Lung (tissue), 12 donors: ENCODE results near the gene CDH24. TPM values are rescaled to one million over a fixed set of nuclear protein-coding genes. Genes with fewer than 3 reads are reported as not detected.

Experiments used
- ATAC-seq: fragments of 200-7000 bp; cut with Tn5 transposase; one replicate; pipeline ENCODE4 v1.9.1; 2020; ENCODE audit warnings: moderate number of reproducible peaks; ENCODE audit not compliant: insufficient read depth, low FRiP score
- DNase-seq, 3 donors: peaks; one replicate each; pipeline ENCODE4 v3.0.0-alpha.2; 2013 to 2017
- H3K27ac ChIP-seq, 2 donors: one replicate each; pipeline ENCODE4 v1.5.1; 2013; ENCODE audit warnings: mild to moderate bottlenecking in 2 of 2, moderate library complexity in 2 of 2, control low read depth in 1 of 2, inconsistent platforms in 1 of 2, low read depth in 1 of 2, low read length in 1 of 2
- H3K27me3 ChIP-seq, 3 donors: one replicate each; pipeline ENCODE4 v1.5.1; 2013; ENCODE audit warnings: low read length in 2 of 3; ENCODE audit not compliant: control insufficient read depth in 3 of 3, insufficient read depth in 3 of 3
- H3K36me3 ChIP-seq, 4 donors: one replicate each; pipeline ENCODE4 v1.5.1; 2013; ENCODE audit warnings: low read length in 4 of 4, mild to moderate bottlenecking in 1 of 4, moderate library complexity in 1 of 4; ENCODE audit not compliant: control insufficient read depth in 4 of 4, insufficient read depth in 4 of 4
- H3K4me1 ChIP-seq, 5 donors: one replicate each; pipeline ENCODE4 v1.5.1; 2013; ENCODE audit warnings: low read length in 5 of 5, mild to moderate bottlenecking in 2 of 5, moderate library complexity in 1 of 5; ENCODE audit not compliant: control insufficient read depth in 5 of 5, insufficient read depth in 5 of 5
- H3K4me3 ChIP-seq: one replicate; pipeline ENCODE4 v1.5.1; 2013; ENCODE audit warnings: mild to moderate bottlenecking, control low read depth, moderate library complexity
- H3K9ac ChIP-seq, 2 donors: one replicate each; pipeline ENCODE4 v1.5.1; 2013; ENCODE audit warnings: low read length in 2 of 2, control low read depth in 1 of 2; ENCODE audit not compliant: insufficient read depth in 1 of 2
- H3K9me3 ChIP-seq, 4 donors: one replicate each; pipeline ENCODE4 v1.5.1; 2013; ENCODE audit warnings: low read length in 3 of 4, mild to moderate bottlenecking in 1 of 4, moderate library complexity in 1 of 4; ENCODE audit not compliant: control insufficient read depth in 4 of 4, insufficient read depth in 3 of 4
- WGBS, 2 donors: extraction: QIAGEN DNeasy Blood & Tissue Kit; methylation state at CpG; one replicate each; pipeline ENCODE4 v1.1.7; 2013; 5-methylcytosine and 5-hydroxymethylcytosine counted together
- polyA plus RNA-seq, 2 donors: library from polyadenylated mRNA; stranded (reverse); fragments of 200-250 nt; gene quantifications; one replicate each; pipeline ENCODE4 v1.2.1, GENCODE V29; 2013
- total RNA-seq, 2 donors: library from RNA; depleted of rRNA in 1 of 2; stranded (reverse); fragments of >200 nt in 1 of 2; gene quantifications; one replicate each; pipeline ENCODE4 v1.2.1, GENCODE V29; 2014 to 2021
- TF ChIP-seq, protein P1 (sequence below): IDR thresholded peaks from 2 replicates; pipeline ENCODE4 v1.5.1; 2012; ENCODE audit warnings: mild to moderate bottlenecking; ENCODE audit errors: control extremely low read depth, extremely low read depth
- donor health status: control.
- donor health status: control.
- donor health status: Bipolar disorder and iron deficiency.
- donor health status: healthy.
- donor health status: DM: yes; HTN: yes; CAD: no.

Gene CDH24
- total and polyA plus RNA-seq, 4 donors, result 2.0 to 4.8 (median 4.4) TPM

DNA sequence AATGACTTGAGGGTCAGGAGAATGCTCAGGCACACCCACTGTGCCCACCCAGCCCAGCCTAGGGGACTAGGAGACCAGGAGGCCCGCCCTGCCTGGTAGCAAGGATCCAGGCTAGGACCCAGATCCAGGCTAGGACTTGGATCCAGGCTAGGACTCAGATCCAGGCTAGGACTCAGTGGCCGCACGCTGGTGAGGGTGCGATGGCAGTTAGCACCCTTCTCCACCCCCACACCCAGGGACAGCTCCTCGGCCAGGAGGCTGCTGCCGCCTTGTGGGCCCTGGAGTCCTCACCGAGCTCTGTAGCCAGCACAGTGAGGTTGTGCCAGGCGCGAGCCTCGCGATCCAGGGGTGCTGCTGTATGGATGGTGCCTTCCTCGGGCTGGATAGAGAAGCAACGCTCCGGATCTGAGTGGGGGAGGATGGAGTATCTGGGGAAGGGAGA, 5.1 kb downstream of the CDH24 start:
- TF ChIP-seq, protein P1, sequence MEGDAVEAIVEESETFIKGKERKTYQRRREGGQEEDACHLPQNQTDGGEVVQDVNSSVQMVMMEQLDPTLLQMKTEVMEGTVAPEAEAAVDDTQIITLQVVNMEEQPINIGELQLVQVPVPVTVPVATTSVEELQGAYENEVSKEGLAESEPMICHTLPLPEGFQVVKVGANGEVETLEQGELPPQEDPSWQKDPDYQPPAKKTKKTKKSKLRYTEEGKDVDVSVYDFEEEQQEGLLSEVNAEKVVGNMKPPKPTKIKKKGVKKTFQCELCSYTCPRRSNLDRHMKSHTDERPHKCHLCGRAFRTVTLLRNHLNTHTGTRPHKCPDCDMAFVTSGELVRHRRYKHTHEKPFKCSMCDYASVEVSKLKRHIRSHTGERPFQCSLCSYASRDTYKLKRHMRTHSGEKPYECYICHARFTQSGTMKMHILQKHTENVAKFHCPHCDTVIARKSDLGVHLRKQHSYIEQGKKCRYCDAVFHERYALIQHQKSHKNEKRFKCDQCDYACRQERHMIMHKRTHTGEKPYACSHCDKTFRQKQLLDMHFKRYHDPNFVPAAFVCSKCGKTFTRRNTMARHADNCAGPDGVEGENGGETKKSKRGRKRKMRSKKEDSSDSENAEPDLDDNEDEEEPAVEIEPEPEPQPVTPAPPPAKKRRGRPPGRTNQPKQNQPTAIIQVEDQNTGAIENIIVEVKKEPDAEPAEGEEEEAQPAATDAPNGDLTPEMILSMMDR, result no peak
- Histone ChIP-seq H3K9me3 (no peaks in the 10 kb centered on the region), H3K4me3 (no peak overlapping the region), H3K9ac (no peak overlapping the region), H3K36me3 (peaks cover 0 to 6% (median under 1%) of the 10 kb centered on the region in 4 donors), H3K27ac (no peak overlapping the region), H3K27me3 (no peaks in the 10 kb centered on the region), H3K4me1 (peaks cover 0 to 22% (median 0%) of the 10 kb centered on the region in 5 donors)
- ATAC-seq, result no peak
- 79 to 87% methylated on average over 14 of the region's 14 CpGs for WGBS, 2 donors
- DNase-seq, result no peak

GRCh38 chr14:23051141-23052057, 5.9 kb downstream of the CDH24 start:
- DNase-seq (no peak), ATAC-seq (no peak)
- WGBS, 2 donors, result 86 to 87% methylated on average over 5 of the region's 5 CpGs
- peaks cover 0 to 6% (median under 1%) of the 10 kb centered on the region in 4 donors for H3K36me3 ChIP-seq
- no peaks in the 10 kb centered on the region for H3K9me3 ChIP-seq
- H3K4me3 ChIP-seq, result no peak overlapping the region
- no peak overlapping the region for H3K9ac ChIP-seq
- TF ChIP-seq, protein P1, result no peak
- no peak overlapping the region for H3K27ac ChIP-seq
- no peaks in the 10 kb centered on the region for H3K27me3 ChIP-seq
- peaks cover 0 to 19% (median 0%) of the 10 kb centered on the region in 5 donors for H3K4me1 ChIP-seq

DNA sequence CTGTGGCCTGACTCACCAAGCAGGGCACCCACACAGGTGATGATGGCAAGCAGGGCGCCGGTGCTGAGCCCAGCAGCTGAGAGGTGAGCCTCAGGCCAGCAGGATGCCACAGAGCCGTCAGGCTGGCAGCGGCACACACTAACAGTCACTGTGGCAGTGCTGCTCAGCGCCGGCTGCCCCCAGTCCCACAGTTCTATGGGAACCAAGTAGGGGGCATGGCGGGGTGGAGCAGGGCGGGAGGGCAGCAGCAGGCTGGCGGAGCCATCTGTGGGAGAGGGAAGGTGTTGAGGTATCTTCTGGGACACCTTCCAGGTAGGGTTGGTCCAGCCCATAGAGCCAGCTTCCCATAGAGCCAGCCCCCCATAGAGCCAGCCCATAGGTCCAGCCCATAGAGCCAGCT, 8.3 kb downstream of the CDH24 start:
- ATAC-seq (no peak), DNase-seq (no peak)
- Histone ChIP-seq H3K4me3 (no peak overlapping the region), H3K27me3 (no peaks in the 10 kb centered on the region), H3K9me3 (no peaks in the 10 kb centered on the region), H3K27ac (no peak overlapping the region), H3K4me1 (peaks cover 0 to 13% (median 9%) of the 10 kb centered on the region in 5 donors), H3K9ac (no peak overlapping the region), H3K36me3 (peaks cover 0 to 6% (median under 1%) of the 10 kb centered on the region in 4 donors)
- WGBS, 2 donors, result 96 to 98% methylated on average over 9 of the region's 9 CpGs
- TF ChIP-seq, protein P1, result no peak
